ENCODE results near the gene TFCP2L1.

Gene TFCP2L1

DNA sequence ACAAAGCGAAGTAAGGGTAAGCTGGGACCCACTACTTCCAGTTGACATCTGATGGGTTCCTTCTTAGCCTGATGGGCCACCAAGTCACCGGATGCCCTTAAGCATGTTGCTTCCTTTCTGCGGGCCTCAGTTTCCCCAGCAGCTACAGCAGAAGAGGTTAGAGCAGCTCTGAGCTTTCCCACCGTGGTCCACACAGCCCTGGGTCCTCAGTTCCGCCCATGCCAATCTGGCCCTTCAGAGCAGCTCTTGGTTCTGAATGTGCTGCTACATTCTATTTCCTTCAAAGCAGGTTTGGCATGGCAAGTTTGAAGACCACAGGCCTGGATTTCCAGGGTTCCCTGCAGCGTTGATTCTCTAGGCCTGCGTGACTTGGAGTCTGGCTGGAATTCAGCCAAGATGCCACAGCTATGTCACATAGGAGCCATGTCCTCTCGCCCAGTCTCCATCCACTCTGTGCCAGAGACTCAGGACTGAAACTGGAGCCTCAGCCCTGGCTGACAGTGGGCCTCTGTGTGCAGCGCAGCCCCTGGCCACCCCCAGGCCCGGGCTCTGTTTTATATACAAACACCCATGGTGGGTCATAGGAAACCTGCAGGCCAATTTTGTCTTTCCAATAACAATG lies 79.6 kb downstream of the TFCP2L1 start:
- Histone ChIP-seq H3K9me2 (ENCODE audit: low read depth, low read length) (no peaks in the 10 kb centered on the region), H3K4me3 (ENCODE audit: low read depth, low read length, poor library complexity, severe bottlenecking) (no peak overlapping the region), H3K27me3 (ENCODE audit: insufficient read depth, low read length) (no peaks in the 10 kb centered on the region), H3F3A (ENCODE audit: insufficient read depth, low read length) (no peaks in the 10 kb centered on the region), H4K20me1 (ENCODE audit: insufficient read depth, low read length) (no peaks in the 10 kb centered on the region), H3K9me3 (ENCODE audit: low read length) (no peaks in the 10 kb centered on the region), H3K4me2 (ENCODE audit: low read length) (no peak overlapping the region), H3K9ac (ENCODE audit: low read length) (no peak overlapping the region), H2AFZ (ENCODE audit: low read length) (no peak overlapping the region), H3K36me3 (ENCODE audit: insufficient read depth, low read length) (no peaks in the 10 kb centered on the region), H3K4me1 (ENCODE audit: insufficient read depth, low read length, severe bottlenecking) (no peaks in the 10 kb centered on the region), H3K79me2 (ENCODE audit: insufficient read depth, low read length) (no peaks in the 10 kb centered on the region), H3K27ac (ENCODE audit: low read depth, low read length, poor library complexity, severe bottlenecking) (no peak overlapping the region)
- no peak for TF ChIP-seq EZH2 (IDR thresholded peaks at IDR 0.05; ENCODE audit: borderline replicate concordance, low read length)
- TF ChIP-seq, protein P1, sequence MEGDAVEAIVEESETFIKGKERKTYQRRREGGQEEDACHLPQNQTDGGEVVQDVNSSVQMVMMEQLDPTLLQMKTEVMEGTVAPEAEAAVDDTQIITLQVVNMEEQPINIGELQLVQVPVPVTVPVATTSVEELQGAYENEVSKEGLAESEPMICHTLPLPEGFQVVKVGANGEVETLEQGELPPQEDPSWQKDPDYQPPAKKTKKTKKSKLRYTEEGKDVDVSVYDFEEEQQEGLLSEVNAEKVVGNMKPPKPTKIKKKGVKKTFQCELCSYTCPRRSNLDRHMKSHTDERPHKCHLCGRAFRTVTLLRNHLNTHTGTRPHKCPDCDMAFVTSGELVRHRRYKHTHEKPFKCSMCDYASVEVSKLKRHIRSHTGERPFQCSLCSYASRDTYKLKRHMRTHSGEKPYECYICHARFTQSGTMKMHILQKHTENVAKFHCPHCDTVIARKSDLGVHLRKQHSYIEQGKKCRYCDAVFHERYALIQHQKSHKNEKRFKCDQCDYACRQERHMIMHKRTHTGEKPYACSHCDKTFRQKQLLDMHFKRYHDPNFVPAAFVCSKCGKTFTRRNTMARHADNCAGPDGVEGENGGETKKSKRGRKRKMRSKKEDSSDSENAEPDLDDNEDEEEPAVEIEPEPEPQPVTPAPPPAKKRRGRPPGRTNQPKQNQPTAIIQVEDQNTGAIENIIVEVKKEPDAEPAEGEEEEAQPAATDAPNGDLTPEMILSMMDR (IDR thresholded peaks at IDR 0.05; ENCODE audit: low read length): no peak

DNA sequence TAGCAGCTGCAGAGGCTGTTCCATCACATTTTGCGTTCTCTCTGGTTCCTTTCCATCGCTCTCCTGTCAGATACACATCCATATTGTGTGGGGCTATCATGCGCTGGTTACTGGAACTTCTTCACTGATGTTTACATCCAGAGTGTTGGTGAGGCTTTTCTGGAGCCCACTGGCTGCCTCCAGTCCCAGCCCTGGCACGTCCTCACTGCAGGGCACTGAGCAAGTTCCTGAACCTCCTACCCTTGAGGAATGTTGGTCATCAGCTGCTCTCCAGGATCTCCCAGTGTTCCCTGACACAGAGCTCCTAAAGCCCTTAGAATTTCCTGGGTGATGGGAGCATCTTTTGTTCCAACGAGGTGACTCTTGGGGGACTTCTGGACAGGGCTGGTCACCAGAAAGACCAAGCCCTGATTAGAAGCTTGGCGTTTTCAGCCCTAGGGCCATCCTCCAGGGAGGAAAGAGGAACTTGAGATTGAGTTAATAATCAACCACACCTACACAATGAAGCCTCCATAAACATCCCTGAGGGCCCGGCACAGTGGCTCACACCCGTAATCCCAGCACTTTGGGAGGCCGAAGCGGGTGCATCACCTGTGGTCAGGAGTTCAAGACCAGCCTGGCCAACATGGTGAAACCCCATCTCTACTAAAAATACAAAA lies 81.3 kb downstream of the TFCP2L1 start:
- TF ChIP-seq, protein P1 (IDR thresholded peaks at IDR 0.05; ENCODE audit: low read length): no peak
- no peak for TF ChIP-seq EZH2 (IDR thresholded peaks at IDR 0.05; ENCODE audit: borderline replicate concordance, low read length)
- H3K9me2 ChIP-seq (ENCODE audit: low read depth, low read length): no peaks in the 10 kb centered on the region
- H3K9ac ChIP-seq (ENCODE audit: low read length): no peak overlapping the region
- no peak overlapping the region for H2AFZ ChIP-seq (ENCODE audit: low read length)
- no peaks in the 10 kb centered on the region for H3K4me1 ChIP-seq (ENCODE audit: insufficient read depth, low read length, severe bottlenecking)
- no peaks in the 10 kb centered on the region for H3F3A ChIP-seq (ENCODE audit: insufficient read depth, low read length)
- no peaks in the 10 kb centered on the region for H3K79me2 ChIP-seq (ENCODE audit: insufficient read depth, low read length)
- no peaks in the 10 kb centered on the region for H4K20me1 ChIP-seq (ENCODE audit: insufficient read depth, low read length)
- no peaks in the 10 kb centered on the region for H3K36me3 ChIP-seq (ENCODE audit: insufficient read depth, low read length)
- no peak overlapping the region for H3K4me2 ChIP-seq (ENCODE audit: low read length)
- H3K27ac ChIP-seq (ENCODE audit: low read depth, low read length, poor library complexity, severe bottlenecking): no peak overlapping the region
- H3K4me3 ChIP-seq (ENCODE audit: low read depth, low read length, poor library complexity, severe bottlenecking): no peak overlapping the region
- H3K27me3 ChIP-seq (ENCODE audit: insufficient read depth, low read length): no peaks in the 10 kb centered on the region
- H3K9me3 ChIP-seq (ENCODE audit: low read length): no peaks in the 10 kb centered on the region

DNA sequence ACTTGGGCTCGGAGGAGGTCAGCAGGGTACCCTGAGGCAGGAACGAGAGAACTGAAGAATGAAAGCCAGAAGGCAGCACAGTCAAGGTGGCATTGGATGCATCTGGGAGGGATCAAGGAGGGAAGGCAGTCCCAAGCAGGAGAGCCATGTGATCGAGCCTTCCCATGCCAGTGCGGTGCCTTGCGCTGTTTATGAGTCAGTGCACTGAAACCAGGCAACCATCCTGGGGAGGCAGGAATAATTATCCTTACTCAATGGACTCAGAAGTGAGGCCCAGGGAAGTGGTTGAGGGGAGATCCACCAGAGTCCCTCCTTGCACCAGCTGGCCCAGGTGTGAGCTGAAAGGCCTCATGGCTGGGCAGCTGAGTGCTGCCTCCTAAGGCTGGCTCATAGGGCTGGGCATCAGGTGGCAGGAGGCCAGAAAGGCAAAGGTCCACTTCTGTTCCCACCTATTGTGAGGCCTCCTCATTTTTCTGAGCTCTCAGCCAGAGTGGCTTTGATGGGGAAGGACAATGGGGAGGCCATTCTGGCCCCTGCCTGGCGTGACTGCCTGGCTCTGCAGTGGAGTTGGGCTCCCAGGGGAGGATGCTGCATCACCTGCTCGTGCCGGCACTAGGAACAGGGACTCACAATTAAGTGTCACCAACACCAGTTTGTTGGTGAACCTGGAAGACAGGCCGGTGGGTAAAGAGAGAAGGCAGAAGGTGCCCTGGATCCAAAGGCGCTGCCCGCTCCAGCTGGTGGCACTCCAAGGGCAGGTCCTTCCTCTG lies 82.3 kb downstream of the TFCP2L1 start:
- no peaks in the 10 kb centered on the region for H3K27me3 ChIP-seq (ENCODE audit: insufficient read depth, low read length)
- H3K4me2 ChIP-seq (ENCODE audit: low read length): no peak overlapping the region
- H3K79me2 ChIP-seq (ENCODE audit: insufficient read depth, low read length): no peaks in the 10 kb centered on the region
- no peaks in the 10 kb centered on the region for H3K4me1 ChIP-seq (ENCODE audit: insufficient read depth, low read length, severe bottlenecking)
- no peak overlapping the region for H3K9ac ChIP-seq (ENCODE audit: low read length)
- H3K27ac ChIP-seq (ENCODE audit: low read depth, low read length, poor library complexity, severe bottlenecking): no peak overlapping the region
- H3K4me3 ChIP-seq (ENCODE audit: low read depth, low read length, poor library complexity, severe bottlenecking): no peak overlapping the region
- TF ChIP-seq, protein P1 (IDR thresholded peaks at IDR 0.05; ENCODE audit: low read length): no peak
- no peak for TF ChIP-seq EZH2 (IDR thresholded peaks at IDR 0.05; ENCODE audit: borderline replicate concordance, low read length)
- no peaks in the 10 kb centered on the region for H3K9me2 ChIP-seq (ENCODE audit: low read depth, low read length)
- H3K36me3 ChIP-seq (ENCODE audit: insufficient read depth, low read length): no peaks in the 10 kb centered on the region
- no peaks in the 10 kb centered on the region for H3F3A ChIP-seq (ENCODE audit: insufficient read depth, low read length)
- H4K20me1 ChIP-seq (ENCODE audit: insufficient read depth, low read length): no peaks in the 10 kb centered on the region
- no peak overlapping the region for H2AFZ ChIP-seq (ENCODE audit: low read length)
- H3K9me3 ChIP-seq (ENCODE audit: low read length): no peaks in the 10 kb centered on the region

Data from OCI-LY1 (cell line).